ENCODE data around the gene KRTAP10-1. TPM values are rescaled to one million over a fixed set of nuclear protein-coding genes. Genes with fewer than 3 reads are reported as not detected.

The KRTAP10-1 gene
- total and polyA plus RNA-seq, 2 of the 8 experiments (the other 6 are each of a cell fraction or from before 2014, with no cell fraction given) = 0.08 TPM; not detected in 1

DNA sequence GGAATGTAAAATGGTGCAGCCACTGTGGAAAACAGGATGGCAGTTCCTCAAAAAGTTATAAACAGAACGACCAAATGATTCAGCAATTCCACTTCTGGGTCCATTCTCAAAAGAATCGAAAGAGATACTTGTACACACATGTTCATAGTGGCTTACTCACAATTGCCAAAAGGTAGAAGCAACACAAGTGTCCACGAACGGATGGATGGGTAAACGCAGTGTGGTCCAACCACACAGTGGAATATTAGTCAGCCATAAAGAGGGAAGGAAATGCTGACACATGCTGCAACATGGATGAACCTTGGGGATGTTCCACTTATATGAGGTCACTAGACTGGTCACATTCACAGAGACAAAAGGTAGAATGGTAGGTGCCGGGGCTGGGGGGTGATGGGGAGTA is 5.3 kb downstream of the KRTAP10-1 start:
- Histone ChIP-seq H3K9ac (replicated peaks in 1 of 4; ENCODE audit: extremely low read depth in 1 of 4, low read depth in 3 of 4, low read length in 3 of 4) (no peak overlapping the region), H2BK120ac (replicated peaks; ENCODE audit: low read depth, low read length) (no peak overlapping the region), H2BK20ac (ENCODE audit: low read length) (no peak overlapping the region), H3K79me2 (ENCODE audit: control insufficient read depth in 1 of 2, insufficient read depth in 2 of 2, low read length in 2 of 2) (no peaks in the 10 kb centered on the region), H4K91ac (replicated peaks; ENCODE audit: insufficient read length, low read length) (no peak overlapping the region), H3K14ac (ENCODE audit: insufficient read length) (no peak overlapping the region), H3K27ac (ENCODE audit: low read depth, low read length) (no peak overlapping the region), H3K9me3 (ENCODE audit: insufficient read depth in 2 of 2, low read depth in 1 of 2, low read length in 1 of 2) (no peaks in the 10 kb centered on the region), H2BK12ac (ENCODE audit: low read depth, low read length) (no peak overlapping the region), H2BK15ac (ENCODE audit: low read length) (no peak overlapping the region), H3K27me3 (replicated peaks in 1 of 4; ENCODE audit: control insufficient read depth in 3 of 4, extremely low read depth in 1 of 4, insufficient read depth in 3 of 4, low read length in 3 of 4) (no peaks in the 10 kb centered on the region), H3K18ac (ENCODE audit: extremely low read depth, low read length) (no peak overlapping the region), H3K23me2 (ENCODE audit: low read depth, low read length) (peaks cover 4% of the 10 kb centered on the region; the same call in 1 of the 2 replicates), H3K23ac (ENCODE audit: insufficient read length) (no peak overlapping the region), H3K56ac (replicated peaks; ENCODE audit: insufficient read length, low read depth, low read length) (no peak overlapping the region), H2BK5ac (ENCODE audit: low read depth, low read length) (no peak overlapping the region), H3K4me1 (replicated peaks in 1 of 4; ENCODE audit: control insufficient read depth in 3 of 4, insufficient read depth in 4 of 4, low read length in 3 of 4) (peaks cover 0 to 3% (median 0%) of the 10 kb centered on the region in 4 experiments; a peak in 1 of 7 replicates), H2AK5ac (ENCODE audit: low read depth, low read length) (no peak overlapping the region), H3K4me3 (ENCODE audit: extremely low read depth in 1 of 4, insufficient read depth in 2 of 4, low read depth in 3 of 4, low read length in 4 of 4) (no peak overlapping the region), H3K79me1 (ENCODE audit: low read depth, low read length) (no peaks in the 10 kb centered on the region), H3K4ac (replicated peaks; ENCODE audit: insufficient read length, low read depth, low read length) (no peak overlapping the region), H4K20me1 (replicated peaks in 1 of 2; ENCODE audit: control insufficient read depth in 1 of 2, insufficient read depth in 2 of 2, low read length in 2 of 2) (peaks cover 0 to 2% of the 10 kb centered on the region in 2 experiments), H3K4me2 (ENCODE audit: insufficient read depth in 1 of 2, low read depth in 2 of 2, low read length in 2 of 2) (no peak overlapping the region), H4K5ac (ENCODE audit: insufficient read length, low read depth, low read length) (no peak overlapping the region), H4K8ac (ENCODE audit: extremely low read depth, insufficient read depth, low read length) (no peak overlapping the region), H2AFZ (ENCODE audit: low read length) (no peak overlapping the region), H3K36me3 (ENCODE audit: control insufficient read depth in 2 of 4, insufficient read depth in 4 of 4, low read length in 3 of 4) (no peaks in the 10 kb centered on the region)
- FAIRE-seq (no peak), DNase-seq (ENCODE audit: low read depth in 1 of 2, low spot score in 2 of 2) (no peak)
- TF ChIP-seq SP2 (IDR thresholded peaks at IDR 0.05; ENCODE audit: low read length) (no peak), GTF2F1 (IDR thresholded peaks at IDR 0.05; ENCODE audit: borderline replicate concordance, low read depth, low read length) (no peak), GABPA (IDR thresholded peaks at IDR 0.05; ENCODE audit: borderline replicate concordance, insufficient read depth, low read length) (no peak), TAF1 (IDR thresholded peaks at IDR 0.05; ENCODE audit: low read depth, low read length) (no peak), TBP (IDR thresholded peaks at IDR 0.05; ENCODE audit: low read depth, low read length) (no peak), EP300 (IDR thresholded peaks at IDR 0.05; ENCODE audit: borderline replicate concordance in 1 of 2, low read depth in 2 of 2, low read length in 2 of 2) (no peak), TCF12 (IDR thresholded peaks at IDR 0.05; ENCODE audit: low read depth, low read length) (no peak), RAD21 (IDR thresholded peaks at IDR 0.05 in 1 of 2, conservative IDR thresholded peaks at IDR 0.05 in 1 of 2; ENCODE audit: low read depth in 2 of 2, low read length in 2 of 2) (no peak), BACH1 (IDR thresholded peaks at IDR 0.05; ENCODE audit: low read length) (no peak)
- TF ChIP-seq, protein P1, sequence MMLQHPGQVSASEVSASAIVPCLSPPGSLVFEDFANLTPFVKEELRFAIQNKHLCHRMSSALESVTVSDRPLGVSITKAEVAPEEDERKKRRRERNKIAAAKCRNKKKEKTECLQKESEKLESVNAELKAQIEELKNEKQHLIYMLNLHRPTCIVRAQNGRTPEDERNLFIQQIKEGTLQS (IDR thresholded peaks at IDR 0.05; ENCODE audit: insufficient read depth, low read depth, low read length) = no peak
- TF ChIP-seq, protein P2, sequence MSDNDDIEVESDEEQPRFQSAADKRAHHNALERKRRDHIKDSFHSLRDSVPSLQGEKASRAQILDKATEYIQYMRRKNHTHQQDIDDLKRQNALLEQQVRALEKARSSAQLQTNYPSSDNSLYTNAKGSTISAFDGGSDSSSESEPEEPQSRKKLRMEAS (IDR thresholded peaks at IDR 0.05) = no peak
- WGBS, 2 experiments (ENCODE audit: extremely low coverage in 1 of 2, insufficient coverage in 1 of 2, insufficient read length in 1 of 2, insufficient replicate concordance in 2 of 2, low coverage in 1 of 2, low lambda C conversion rate in 2 of 2, missing lambda C conversion rate in 1 of 2) = 88% methylated on average over 6 of the region's 6 CpGs; no CpG with 5 or more reads in 1 of the 2 experiments
- POLR2A ChIA-PET (ENCODE audit: partially characterized antibody) = no interaction called here
- CTCF ChIA-PET (ENCODE audit: partially characterized antibody) = no interaction called here

Measured in H1 (cell line).